Measurements from ENCODE around the gene MRPL50.

DNA sequence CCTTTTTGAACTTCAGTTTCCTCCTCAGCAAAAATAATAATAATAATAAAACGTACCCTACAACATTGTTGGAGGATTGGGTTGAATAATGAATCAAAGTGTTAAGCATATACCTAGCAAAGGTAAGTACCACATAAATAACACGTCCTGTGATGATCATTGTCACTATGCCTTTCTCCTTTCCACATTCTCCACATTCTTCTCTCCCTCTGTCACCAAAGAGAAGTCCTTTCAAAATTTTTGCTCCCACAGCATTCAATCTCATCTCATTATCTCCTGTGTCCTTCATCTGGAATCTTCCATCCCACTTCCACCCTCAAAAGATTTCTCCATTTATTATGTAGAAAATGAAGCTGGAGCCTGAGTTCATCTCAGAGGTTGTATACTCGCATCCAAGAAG, 44.3 kb upstream of the MRPL50 start:
- no peak for TF ChIP-seq EZH2 (IDR thresholded peaks at IDR 0.05; ENCODE audit: borderline replicate concordance, low read length)
- TF ChIP-seq, protein P1, sequence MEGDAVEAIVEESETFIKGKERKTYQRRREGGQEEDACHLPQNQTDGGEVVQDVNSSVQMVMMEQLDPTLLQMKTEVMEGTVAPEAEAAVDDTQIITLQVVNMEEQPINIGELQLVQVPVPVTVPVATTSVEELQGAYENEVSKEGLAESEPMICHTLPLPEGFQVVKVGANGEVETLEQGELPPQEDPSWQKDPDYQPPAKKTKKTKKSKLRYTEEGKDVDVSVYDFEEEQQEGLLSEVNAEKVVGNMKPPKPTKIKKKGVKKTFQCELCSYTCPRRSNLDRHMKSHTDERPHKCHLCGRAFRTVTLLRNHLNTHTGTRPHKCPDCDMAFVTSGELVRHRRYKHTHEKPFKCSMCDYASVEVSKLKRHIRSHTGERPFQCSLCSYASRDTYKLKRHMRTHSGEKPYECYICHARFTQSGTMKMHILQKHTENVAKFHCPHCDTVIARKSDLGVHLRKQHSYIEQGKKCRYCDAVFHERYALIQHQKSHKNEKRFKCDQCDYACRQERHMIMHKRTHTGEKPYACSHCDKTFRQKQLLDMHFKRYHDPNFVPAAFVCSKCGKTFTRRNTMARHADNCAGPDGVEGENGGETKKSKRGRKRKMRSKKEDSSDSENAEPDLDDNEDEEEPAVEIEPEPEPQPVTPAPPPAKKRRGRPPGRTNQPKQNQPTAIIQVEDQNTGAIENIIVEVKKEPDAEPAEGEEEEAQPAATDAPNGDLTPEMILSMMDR (conservative IDR thresholded peaks at IDR 0.05 in 1 of 2, IDR thresholded peaks at IDR 0.05 in 1 of 2; ENCODE audit: extremely low read depth in 1 of 2, insufficient read depth in 1 of 2, low read depth in 1 of 2, low read length in 2 of 2), result no peak
